Measurements from ENCODE around the gene NCBP3. TPM values are rescaled to one million over a fixed set of nuclear protein-coding genes. Genes with fewer than 3 reads are reported as not detected.

NCBP3 gene
- total and polyA plus RNA-seq, 9 of the 15 experiments (the other 6 are each of a cell fraction or from before 2014, with no cell fraction given), result 3.1 to 25.5 (median 20.5) TPM

GRCh38 chr17:3845621-3846436 is at the start of gene NCBP3 (continued):
- TF ChIP-seq ARID4B (CRISPR knock-in tag; IDR thresholded peaks at IDR 0.05) (peak; percentile 72), THAP12 (CRISPR knock-in tag; IDR thresholded peaks at IDR 0.05) (peak; percentile 99), RBM17 (IDR thresholded peaks at IDR 0.05; ENCODE audit: borderline replicate concordance, low read depth, low read length) (no peak), NR0B1 (IDR thresholded peaks at IDR 0.05; ENCODE audit: partially characterized antibody) (no peak), PPARD (CRISPR knock-in tag; IDR thresholded peaks at IDR 0.05) (no peak), RUNX1 (IDR thresholded peaks at IDR 0.05; ENCODE audit: low read depth) (no peak), CTCF (IDR thresholded peaks at IDR 0.05 in 2 of 3, conservative IDR thresholded peaks at IDR 0.05 in 1 of 3; ENCODE audit: insufficient read depth in 2 of 3, low read depth in 1 of 3, low read length in 3 of 3) (peak; percentile 79 to 89 (median 86)), SMARCE1 (IDR thresholded peaks at IDR 0.05) (0 out of 2 replicates have a peak, but pooled peaks have one; percentile 24), NEUROD1 (IDR thresholded peaks at IDR 0.05; ENCODE audit: borderline replicate concordance, low read depth, low read length, partially characterized antibody) (peak; percentile 57), ATF3 (IDR thresholded peaks at IDR 0.05) (no peak), ATF3 (CRISPR knock-in tag; conservative IDR thresholded peaks at IDR 0.05) (0 out of 2 replicates have a peak, but pooled peaks have one; percentile 37), JUN (IDR thresholded peaks at IDR 0.05; ENCODE audit: borderline replicate concordance, low read depth, low read length) (0 out of 2 replicates have a peak, but pooled peaks have one; percentile 19), JUN (CRISPR knock-in tag; IDR thresholded peaks at IDR 0.05; ENCODE audit: borderline replicate concordance) (no peak), C11orf30 (IDR thresholded peaks at IDR 0.05; ENCODE audit: low read depth) (peak; percentile 44; the same call in 1 of the 2 replicates)
